GM21825 (cell line): Measurements from ENCODE around the gene CSPG5.

Source experiments
- ATAC-seq: cut with Tn5 transposase; IDR thresholded peaks from one replicate; pipeline ENCODE4 v1.9.1; 2021; ENCODE audit warnings: mild to moderate bottlenecking, moderate library complexity; ENCODE audit not compliant: unreplicated experiment

CSPG5 gene

GRCh38 chr3:47588053-47588452 lies 9.4 kb upstream of the CSPG5 start:
- ATAC-seq = no peak

- no peak for ATAC-seq
Measured at GRCh38 chr3:47586746-47587145, 8.1 kb upstream of the CSPG5 start.

GRCh38 chr3:47583320-47584075 lies 4.8 kb upstream of the CSPG5 start:
- no peak for ATAC-seq

GRCh38 chr3:47581835-47582234 lies 3.2 kb upstream of the CSPG5 start:
- ATAC-seq = no peak

- no peak for ATAC-seq
Measured at GRCh38 chr3:47581422-47581821, 2.8 kb upstream of the CSPG5 start.

GRCh38 chr3:47580481-47580880 lies 1.8 kb upstream of the CSPG5 start:
- ATAC-seq = no peak

- ATAC-seq = no peak
Measured at GRCh38 chr3:47579875-47580274, 1.2 kb upstream of the CSPG5 start.

GRCh38 chr3:47578119-47578632 lies 489 bp downstream of the CSPG5 start:
- ATAC-seq = no peak

- ATAC-seq = no peak
Measured at GRCh38 chr3:47577583-47578118, 1.0 kb downstream of the CSPG5 start.

GRCh38 chr3:47573190-47574172 lies 5.2 kb downstream of the CSPG5 start:
- ATAC-seq = no peak

GRCh38 chr3:47571391-47572175 lies 7.1 kb downstream of the CSPG5 start:
- ATAC-seq = no peak

- ATAC-seq = no peak
Measured at GRCh38 chr3:47568901-47569300, 9.8 kb downstream of the CSPG5 start.

GRCh38 chr3:47567149-47567548 lies 11.5 kb downstream of the CSPG5 start:
- ATAC-seq = no peak

GRCh38 chr3:47566667-47567066 lies 12.0 kb downstream of the CSPG5 start:
- ATAC-seq = no peak

GRCh38 chr3:47565734-47566550 lies 12.7 kb downstream of the CSPG5 start:
- no peak for ATAC-seq

- no peak for ATAC-seq
Measured at GRCh38 chr3:47556351-47556750, 22.3 kb downstream of the CSPG5 start.

- ATAC-seq = no peak
Measured at GRCh38 chr3:47554335-47554734, 24.3 kb downstream of the CSPG5 start.

GRCh38 chr3:47553407-47553806 lies 25.3 kb downstream of the CSPG5 start:
- ATAC-seq = no peak

- ATAC-seq = no peak
Measured at GRCh38 chr3:47542471-47543173, 36.0 kb downstream of the CSPG5 start.
